ENCODE measurements around the gene RNF31. TPM values are rescaled to one million over a fixed set of nuclear protein-coding genes. Genes with fewer than 3 reads are reported as not detected.

The RNF31 gene
- total RNA-seq, 1 donor from 2014 or later: 25.8 TPM

- no peak for DNase-seq (ENCODE audit: low read depth)
- Histone ChIP-seq H3K27me3 (ENCODE audit: control insufficient read depth, insufficient read depth, low read length) (no peaks in the 10 kb centered on the region), H3K4me3 (ENCODE audit: low read depth, low read length) (no peak overlapping the region), H3K36me3 (ENCODE audit: control insufficient read depth, insufficient read depth, low read length) (peaks cover 29% of the 10 kb centered on the region)
- no peak for FAIRE-seq
- TF ChIP-seq CTCF (IDR thresholded peaks at IDR 0.05; ENCODE audit: insufficient read depth, low read length, severe bottlenecking): no peak
These were observed 18.5 kb downstream of the RNF31 start for GRCh38 chr14:24165785-24166184.

- peaks cover 28% of the 10 kb centered on the region for H3K36me3 ChIP-seq (ENCODE audit: control insufficient read depth, insufficient read depth, low read length)
- FAIRE-seq (no peak), DNase-seq (ENCODE audit: low read depth) (no peak)
- no peaks in the 10 kb centered on the region for H3K27me3 ChIP-seq (ENCODE audit: control insufficient read depth, insufficient read depth, low read length)
- no peak for TF ChIP-seq CTCF (IDR thresholded peaks at IDR 0.05; ENCODE audit: insufficient read depth, low read length, severe bottlenecking)
- H3K4me3 ChIP-seq (ENCODE audit: low read depth, low read length): no peak overlapping the region
These were observed 20.3 kb downstream of the RNF31 start for GRCh38 chr14:24167469-24168114.

- FAIRE-seq (no peak), DNase-seq (ENCODE audit: low read depth) (peak; percentile 56)
- peak within 1 kb of the TSS; percentile 7 for H3K4me3 ChIP-seq (ENCODE audit: low read depth, low read length)
- H3K36me3 ChIP-seq (ENCODE audit: control insufficient read depth, insufficient read depth, low read length): peaks cover 4% of the 10 kb centered on the region
- H3K27me3 ChIP-seq (ENCODE audit: control insufficient read depth, insufficient read depth, low read length): no peaks in the 10 kb centered on the region
- TF ChIP-seq CTCF (IDR thresholded peaks at IDR 0.05; ENCODE audit: insufficient read depth, low read length, severe bottlenecking): no peak
These were observed 24.3 kb downstream of the RNF31 start, which contains the start of gene REC8 for GRCh38 chr14:24171422-24172260. Gene REC8, plus strand, starts transcription at chr14:24172080. Its CDS starts 473 bp downstream, at chr14:24172553.

GRCh38 chr14:24172261-24172860, 25.1 kb downstream of the RNF31 start:
- no peak for FAIRE-seq
- Histone ChIP-seq H3K27me3 (ENCODE audit: control insufficient read depth, insufficient read depth, low read length) (no peaks in the 10 kb centered on the region), H3K4me3 (ENCODE audit: low read depth, low read length) (no peak overlapping the region), H3K36me3 (ENCODE audit: control insufficient read depth, insufficient read depth, low read length) (peaks cover 4% of the 10 kb centered on the region)
- TF ChIP-seq CTCF (IDR thresholded peaks at IDR 0.05; ENCODE audit: insufficient read depth, low read length, severe bottlenecking): no peak
- DNase-seq (ENCODE audit: low read depth): no peak

- no peak for TF ChIP-seq CTCF (IDR thresholded peaks at IDR 0.05; ENCODE audit: insufficient read depth, low read length, severe bottlenecking)
- no peaks in the 10 kb centered on the region for H3K27me3 ChIP-seq (ENCODE audit: control insufficient read depth, insufficient read depth, low read length)
- FAIRE-seq (no peak), DNase-seq (ENCODE audit: low read depth) (no peak)
- H3K36me3 ChIP-seq (ENCODE audit: control insufficient read depth, insufficient read depth, low read length): peaks cover 2% of the 10 kb centered on the region
- no peak overlapping the region for H3K4me3 ChIP-seq (ENCODE audit: low read depth, low read length)
These were observed 25.6 kb downstream of the RNF31 start for GRCh38 chr14:24172871-24173281.

Measured in bronchial epithelial cell (primary cell).